OCI-M2 (cell line): ENCODE measurements around the gene TUT7.
"Not testable (repeated sequence)": the region's sequence is repeated elsewhere in the genome, so short reads cannot be mapped to it uniquely, and the experiment has no call there.

Experiments used
- DNase-seq: peaks from one replicate; lab custom pipeline; 2025; ENCODE audit not compliant: unreplicated experiment; lab: John Stamatoyannopoulos, UW

The TUT7 gene

GRCh38 chr9:86350006-86350760 is 4.0 kb downstream of the TUT7 start:
- no peak for DNase-seq

- no peak for DNase-seq
Measured at GRCh38 chr9:86349271-86349670, 4.9 kb downstream of the TUT7 start.

GRCh38 chr9:86347991-86348390 is 6.2 kb downstream of the TUT7 start:
- no peak for DNase-seq

- no peak for DNase-seq
Measured at GRCh38 chr9:86344818-86345217, 9.4 kb downstream of the TUT7 start.

GRCh38 chr9:86342269-86342668 is 11.9 kb downstream of the TUT7 start:
- DNase-seq = no peak

- DNase-seq = no peak
Measured at GRCh38 chr9:86341007-86341491, 13.2 kb downstream of the TUT7 start.

GRCh38 chr9:86340356-86341006 is 13.7 kb downstream of the TUT7 start:
- DNase-seq = no peak

- no peak for DNase-seq
Measured at GRCh38 chr9:86337469-86338108, 16.6 kb downstream of the TUT7 start.

GRCh38 chr9:86336058-86336457 is 18.2 kb downstream of the TUT7 start:
- DNase-seq = no peak

- no peak for DNase-seq
Measured at GRCh38 chr9:86333651-86334050, 20.6 kb downstream of the TUT7 start.

- no peak for DNase-seq
Measured at GRCh38 chr9:86330186-86330585, 24.0 kb downstream of the TUT7 start.

GRCh38 chr9:86329649-86330048 is 24.6 kb downstream of the TUT7 start:
- DNase-seq = no peak

GRCh38 chr9:86328156-86328555 is 26.1 kb downstream of the TUT7 start:
- DNase-seq = no peak

GRCh38 chr9:86326536-86326935 is 27.7 kb downstream of the TUT7 start:
- DNase-seq = no peak

- DNase-seq = no peak
Measured at GRCh38 chr9:86324901-86325300, 29.3 kb downstream of the TUT7 start.

GRCh38 chr9:86324308-86324707 is 29.9 kb downstream of the TUT7 start:
- no peak for DNase-seq

GRCh38 chr9:86322973-86323644 is 31.1 kb downstream of the TUT7 start:
- DNase-seq = no peak

- no peak for DNase-seq
Measured at GRCh38 chr9:86321373-86321772, 32.8 kb downstream of the TUT7 start.

- no peak for DNase-seq
Measured at GRCh38 chr9:86318187-86318586, 36.0 kb downstream of the TUT7 start.

GRCh38 chr9:86315078-86315477 is 39.1 kb downstream of the TUT7 start:
- DNase-seq = no peak

- not testable (repeated sequence) for DNase-seq
Measured at GRCh38 chr9:86312959-86313358, 41.3 kb downstream of the TUT7 start.

- no peak for DNase-seq
Measured at GRCh38 chr9:86308687-86309086, 45.5 kb downstream of the TUT7 start.
